Measurements from ENCODE around the gene CFDP1.

The CFDP1 gene

GRCh38 chr16:75256059-75256571, 177.2 kb downstream of the CFDP1 start:
- no peak for DNase-seq (ENCODE audit: low read depth, low spot score)
- POLR2A ChIA-PET, result interaction anchor here (1.3 to 4.6 kb wide), 2 partner anchors 11 to 49 kb away, joined by 8 to 16 read pairs; no protein-coding TSS in a partner anchor
- CTCF ChIA-PET, result interaction anchor here (0.9 kb wide), 1 partner anchor 57 kb away, joined by 3 read pairs; no protein-coding TSS in a partner anchor
- TF ChIP-seq, protein P1, sequence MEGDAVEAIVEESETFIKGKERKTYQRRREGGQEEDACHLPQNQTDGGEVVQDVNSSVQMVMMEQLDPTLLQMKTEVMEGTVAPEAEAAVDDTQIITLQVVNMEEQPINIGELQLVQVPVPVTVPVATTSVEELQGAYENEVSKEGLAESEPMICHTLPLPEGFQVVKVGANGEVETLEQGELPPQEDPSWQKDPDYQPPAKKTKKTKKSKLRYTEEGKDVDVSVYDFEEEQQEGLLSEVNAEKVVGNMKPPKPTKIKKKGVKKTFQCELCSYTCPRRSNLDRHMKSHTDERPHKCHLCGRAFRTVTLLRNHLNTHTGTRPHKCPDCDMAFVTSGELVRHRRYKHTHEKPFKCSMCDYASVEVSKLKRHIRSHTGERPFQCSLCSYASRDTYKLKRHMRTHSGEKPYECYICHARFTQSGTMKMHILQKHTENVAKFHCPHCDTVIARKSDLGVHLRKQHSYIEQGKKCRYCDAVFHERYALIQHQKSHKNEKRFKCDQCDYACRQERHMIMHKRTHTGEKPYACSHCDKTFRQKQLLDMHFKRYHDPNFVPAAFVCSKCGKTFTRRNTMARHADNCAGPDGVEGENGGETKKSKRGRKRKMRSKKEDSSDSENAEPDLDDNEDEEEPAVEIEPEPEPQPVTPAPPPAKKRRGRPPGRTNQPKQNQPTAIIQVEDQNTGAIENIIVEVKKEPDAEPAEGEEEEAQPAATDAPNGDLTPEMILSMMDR (IDR thresholded peaks at IDR 0.05; ENCODE audit: insufficient read depth, low read length, missing control alignments), result no peak
- no peak overlapping the region for H3K4me3 ChIP-seq (ENCODE audit: low read depth, low read length)

DNA sequence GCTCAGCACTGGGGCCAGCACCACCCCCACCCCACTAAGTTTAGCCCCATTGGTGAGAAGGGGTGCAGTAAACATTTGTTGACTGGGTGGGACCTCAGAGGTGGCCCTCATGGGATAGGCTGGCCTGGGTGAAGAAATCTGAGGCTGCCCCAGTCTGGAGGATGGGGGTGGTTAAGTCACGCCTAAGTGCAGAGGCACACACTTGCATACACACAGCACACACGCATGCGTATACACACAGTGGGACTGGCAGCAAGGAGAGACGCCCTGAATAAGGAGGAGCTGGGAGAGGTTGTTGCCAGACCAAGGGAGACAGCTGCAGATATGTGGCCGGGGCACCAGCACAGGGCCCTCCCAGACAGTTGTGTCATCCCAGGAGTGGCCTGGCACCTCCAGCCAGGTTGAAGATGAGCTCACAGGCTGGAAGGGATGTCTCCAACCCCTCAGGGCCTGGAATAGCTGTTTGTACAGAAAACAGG, 178.9 kb downstream of the CFDP1 start:
- DNase-seq (ENCODE audit: low read depth, low spot score), result no peak
- H3K4me3 ChIP-seq (ENCODE audit: low read depth, low read length), result no peak overlapping the region
- ChIA-PET CTCF (interaction anchor here (0.6 to 1.9 kb wide), 6 partner anchors 9 to 131 kb away, joined by 3 to 10 read pairs (median 4); no protein-coding TSS in a partner anchor), POLR2A (interaction anchor here (1.7 to 4.6 kb wide), 2 partner anchors 9 to 21 kb away, joined by 9 to 16 read pairs; no protein-coding TSS in a partner anchor)
- TF ChIP-seq, protein P1 (IDR thresholded peaks at IDR 0.05; ENCODE audit: insufficient read depth, low read length, missing control alignments), result no peak

DNA sequence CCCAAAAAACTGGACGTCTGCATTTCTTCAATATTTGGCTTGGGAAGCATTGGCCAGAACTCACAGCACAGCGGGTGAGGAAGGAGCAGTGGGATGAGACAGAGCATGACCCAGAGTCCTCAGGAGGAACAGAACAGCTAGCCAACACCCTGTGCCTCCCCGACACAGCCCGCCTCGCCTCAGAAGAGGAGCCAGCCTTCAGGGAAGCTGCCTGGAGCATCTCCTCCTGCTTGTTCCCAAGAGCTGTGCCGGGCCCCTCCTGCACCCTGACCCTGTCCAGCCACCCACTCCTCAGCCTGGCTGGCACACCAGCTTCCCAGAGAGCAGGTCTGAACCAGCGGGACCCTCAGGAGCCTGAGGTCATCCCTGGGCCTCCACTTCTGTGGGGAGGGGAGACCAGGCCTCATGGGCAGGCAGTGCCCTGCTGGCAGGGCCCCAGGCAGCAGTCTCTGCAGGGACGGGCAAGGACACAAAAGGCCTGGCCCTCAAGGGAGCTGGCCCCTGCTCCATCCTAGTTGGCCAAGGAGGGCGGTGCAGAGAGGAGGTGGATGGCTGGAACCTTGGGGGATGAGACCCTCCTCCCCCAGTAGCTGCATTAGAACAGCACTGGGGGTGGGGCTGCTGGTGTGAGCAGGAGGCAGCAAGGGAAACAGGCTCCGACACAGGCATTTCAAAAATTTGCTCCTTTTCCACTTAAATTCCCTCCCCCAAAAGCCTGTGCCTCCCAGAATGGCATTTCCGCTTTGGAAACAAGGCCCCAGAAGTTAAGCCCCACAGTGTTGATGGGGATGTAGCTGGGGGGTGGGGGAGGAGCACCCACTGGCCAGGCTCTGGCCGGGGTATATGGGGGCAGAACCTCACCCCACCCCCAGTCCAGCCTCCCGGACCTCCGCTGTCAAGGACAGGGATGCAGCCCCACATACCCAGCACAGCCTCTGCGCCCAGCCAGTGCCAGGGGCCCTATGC, 180.1 kb downstream of the CFDP1 start:
- peak overlapping the region; percentile 30 for H3K4me3 ChIP-seq (ENCODE audit: low read depth, low read length)
- ChIA-PET CTCF (interaction anchor here (0.8 to 1.9 kb wide), 5 partner anchors 10 to 149 kb away, joined by 3 to 7 read pairs (median 4); no protein-coding TSS in a partner anchor), POLR2A (interaction anchor here (0.9 to 4.6 kb wide), 7 partner anchors 8 to 55 kb away, joined by 3 to 16 read pairs (median 4); no protein-coding TSS in a partner anchor)
- DNase-seq (ENCODE audit: low read depth, low spot score), result peak; percentile 56
- TF ChIP-seq, protein P1 (IDR thresholded peaks at IDR 0.05; ENCODE audit: insufficient read depth, low read length, missing control alignments), result no peak

- POLR2A ChIA-PET, result interaction anchor here (0.9 to 1.9 kb wide), 6 partner anchors 10 to 56 kb away, joined by 3 to 9 read pairs (median 3); no protein-coding TSS in a partner anchor
- H3K4me3 ChIP-seq (ENCODE audit: low read depth, low read length), result peak overlapping the region; percentile 42
- TF ChIP-seq, protein P1 (IDR thresholded peaks at IDR 0.05; ENCODE audit: insufficient read depth, low read length, missing control alignments), result no peak
- CTCF ChIA-PET, result interaction anchor here (0.8 to 1.5 kb wide), 3 partner anchors 126 to 150 kb away, joined by 3 to 4 read pairs (median 4); no protein-coding TSS in a partner anchor
- DNase-seq (ENCODE audit: low read depth, low spot score), result no peak
Measured at GRCh38 chr16:75252049-75252864, 181.0 kb downstream of the CFDP1 start.

DNA sequence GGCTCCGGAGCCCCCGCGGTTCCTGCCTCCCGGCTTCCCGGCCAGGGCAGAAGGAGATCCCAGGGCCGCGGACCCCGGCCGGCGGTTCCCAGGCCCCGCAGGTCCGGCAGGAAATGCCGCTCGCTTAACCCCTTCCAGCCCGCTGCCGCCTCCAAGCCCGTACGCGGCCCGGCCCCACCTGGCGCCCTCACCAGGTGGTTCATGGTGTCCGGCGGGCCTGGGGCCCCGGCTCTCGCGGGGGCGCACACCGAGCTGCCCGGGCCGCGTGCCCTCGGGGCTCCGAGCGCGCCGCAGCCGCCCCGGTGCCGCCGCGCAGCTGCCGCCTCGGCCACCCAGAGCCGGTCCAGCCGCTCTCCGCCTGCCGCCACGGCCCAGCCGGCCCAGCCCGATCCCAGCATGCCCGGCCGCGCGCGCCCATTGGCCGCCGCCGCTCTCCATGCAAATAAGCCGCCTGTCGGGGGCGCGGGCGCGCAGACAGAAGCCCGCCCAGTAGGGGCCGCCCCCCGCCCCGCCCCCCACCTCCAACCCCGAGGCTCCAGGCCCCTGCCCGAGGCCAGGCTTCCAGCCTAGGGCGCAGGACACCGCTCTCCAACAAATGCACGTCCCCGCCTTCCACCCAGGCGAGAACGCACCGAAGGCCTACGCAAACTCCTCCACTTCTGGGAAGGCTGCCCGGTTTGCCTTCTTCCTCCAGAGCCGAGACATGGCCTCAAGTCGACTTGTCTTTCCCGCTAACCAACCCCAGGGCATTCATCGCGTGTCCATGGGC, 181.8 kb downstream of the CFDP1 start, which contains the start of gene BCAR1:
TSS of gene BCAR1 (minus strand) at position 345 of the 769 bp plus-strand sequence. CDS start at position 203, 142 bp downstream.
- CTCF ChIA-PET, result interaction anchor here (0.9 to 2.4 kb wide), 2 partner anchors 18 to 127 kb away, joined by 3 to 15 read pairs; no protein-coding TSS in a partner anchor
- peak; percentile 71 for DNase-seq (ENCODE audit: low read depth, low spot score)
- POLR2A ChIA-PET, result interaction anchor here (0.9 to 1.9 kb wide), 5 partner anchors 11 to 130 kb away, joined by 3 to 9 read pairs (median 3); no protein-coding TSS in a partner anchor
- TF ChIP-seq, protein P1 (IDR thresholded peaks at IDR 0.05; ENCODE audit: insufficient read depth, low read length, missing control alignments), result no peak
- H3K4me3 ChIP-seq (ENCODE audit: low read depth, low read length), result peak within 1 kb of the TSS; percentile 84

All from AG04449 (cell line).